EH (cell line): ENCODE measurements around the gene PKP2.
"Not testable (repeated sequence)": the region's sequence is repeated elsewhere in the genome, so short reads cannot be mapped to it uniquely, and the experiment has no call there.

Experiments used
- DNase-seq: peaks from one replicate; pipeline ENCODE4 v3.0.0-alpha.2; 2015; ENCODE audit warnings: low read depth

The PKP2 gene

DNA sequence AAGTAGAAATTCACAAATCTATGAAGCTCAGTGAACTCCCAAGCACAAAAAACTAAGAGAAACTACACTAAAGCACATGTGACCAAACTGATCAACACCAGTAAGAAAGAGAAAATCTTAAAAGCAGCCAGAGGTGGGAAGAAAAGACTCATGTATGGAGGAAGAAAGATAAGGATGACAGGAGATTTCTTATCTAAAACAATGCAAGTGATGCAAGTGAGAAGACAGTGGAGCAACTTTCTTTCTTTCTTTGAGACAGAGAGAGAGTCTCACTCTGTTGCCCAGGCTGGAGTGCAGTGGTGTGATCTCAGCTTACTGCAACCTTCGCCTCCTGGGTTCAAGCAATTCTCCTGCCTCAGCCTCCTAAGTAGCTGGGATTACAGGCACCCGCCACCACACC, 34.9 kb downstream of the PKP2 start:
- not testable (repeated sequence) for DNase-seq

DNA sequence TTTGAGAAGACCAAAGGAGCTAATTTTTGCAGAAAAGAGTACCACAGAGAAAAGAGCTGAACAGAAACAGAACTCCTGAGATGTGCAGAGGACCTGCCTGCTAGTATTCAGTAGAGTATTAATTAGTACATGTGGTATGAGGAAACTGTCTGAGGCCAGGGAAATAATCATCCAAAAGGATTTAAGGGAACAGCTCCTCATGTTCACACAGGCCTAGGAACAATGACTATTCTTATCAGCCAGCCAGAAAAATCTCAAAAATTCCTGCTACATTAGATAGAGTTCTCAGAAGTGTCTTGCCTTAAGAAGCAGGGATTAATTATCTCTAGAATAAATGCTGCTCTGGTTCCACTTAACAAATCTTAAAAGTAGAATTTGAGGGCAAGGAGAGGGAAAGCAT, 36.4 kb downstream of the PKP2 start:
- DNase-seq, result no peak

DNA sequence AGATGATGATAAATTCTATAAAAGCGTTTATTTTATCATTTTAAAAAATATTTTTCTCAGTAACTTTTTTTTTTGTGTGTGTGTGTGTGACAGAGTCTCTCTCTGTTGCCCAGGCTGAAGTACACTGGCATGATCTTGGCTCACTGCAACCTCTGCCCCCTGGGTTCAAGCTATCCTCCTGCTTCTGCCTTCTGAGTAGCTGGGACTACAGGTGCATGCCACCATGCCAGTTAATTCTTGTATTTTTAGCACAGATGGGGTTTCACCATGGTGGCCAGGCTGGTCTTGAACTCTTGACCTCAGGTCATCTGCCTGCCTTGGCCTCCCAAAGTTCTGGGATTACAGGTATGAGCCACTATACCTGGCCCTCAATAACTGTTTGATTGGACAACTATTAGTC, 37.2 kb downstream of the PKP2 start:
- no peak for DNase-seq

- DNase-seq, result no peak
These were observed 41.9 kb downstream of the PKP2 start for GRCh38 chr12:32854716-32855115.

DNA sequence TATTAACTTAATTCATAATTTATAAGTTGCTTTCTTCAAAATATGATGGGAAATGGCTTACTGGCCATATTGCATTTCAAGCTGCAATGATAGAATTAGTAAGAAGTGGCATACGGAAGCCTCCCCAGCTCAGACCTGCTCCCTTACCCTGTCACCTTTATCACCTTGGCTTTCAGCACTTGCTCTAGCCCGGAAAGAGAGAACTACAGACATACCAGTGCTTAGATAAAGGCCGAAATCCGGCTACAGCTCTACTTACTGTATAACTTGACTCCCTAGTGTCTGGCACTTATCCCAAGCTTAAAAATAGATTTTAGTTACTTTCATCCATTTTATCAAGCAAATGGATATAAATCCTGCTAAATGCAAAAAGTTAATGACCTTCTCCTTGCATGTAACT, 42.5 kb downstream of the PKP2 start:
- no peak for DNase-seq

DNA sequence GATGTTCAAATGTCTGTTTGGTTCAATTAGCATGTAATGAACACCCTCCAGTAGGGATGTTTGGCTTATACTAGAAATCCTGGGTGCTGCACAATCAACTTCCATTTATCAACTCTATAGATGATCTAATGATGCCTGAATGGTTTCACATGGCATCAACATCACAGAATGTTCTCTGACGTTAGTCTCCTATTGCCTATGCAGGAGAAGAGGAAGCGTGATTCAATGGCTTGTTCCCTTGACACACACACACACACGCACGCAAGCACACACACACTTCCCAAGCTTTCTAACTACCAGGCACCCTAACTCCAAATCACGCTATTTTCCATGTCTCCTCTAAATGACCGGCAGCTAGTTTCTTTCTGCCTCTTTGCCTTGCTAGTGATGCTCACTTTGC, 49.3 kb downstream of the PKP2 start:
- DNase-seq, result no peak

DNA sequence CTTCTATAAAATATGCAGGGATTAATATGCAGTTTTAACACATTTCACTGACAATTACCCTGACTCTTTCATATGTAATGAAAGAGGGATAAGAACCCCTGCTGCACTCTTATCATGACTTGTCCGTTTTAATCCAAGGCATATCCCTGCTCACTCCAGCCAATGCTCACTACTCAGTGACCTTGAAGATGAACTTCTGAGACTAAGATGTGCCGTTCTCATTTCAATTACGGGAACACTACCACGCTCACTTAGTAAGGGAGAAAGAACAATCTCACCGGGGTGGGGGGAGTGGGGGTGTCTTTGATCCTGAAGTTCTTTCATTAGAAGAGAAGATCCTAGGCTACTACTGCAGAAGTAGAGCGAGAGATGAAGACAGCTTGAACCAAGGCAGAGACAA, 50.5 kb downstream of the PKP2 start:
- DNase-seq, result no peak

DNA sequence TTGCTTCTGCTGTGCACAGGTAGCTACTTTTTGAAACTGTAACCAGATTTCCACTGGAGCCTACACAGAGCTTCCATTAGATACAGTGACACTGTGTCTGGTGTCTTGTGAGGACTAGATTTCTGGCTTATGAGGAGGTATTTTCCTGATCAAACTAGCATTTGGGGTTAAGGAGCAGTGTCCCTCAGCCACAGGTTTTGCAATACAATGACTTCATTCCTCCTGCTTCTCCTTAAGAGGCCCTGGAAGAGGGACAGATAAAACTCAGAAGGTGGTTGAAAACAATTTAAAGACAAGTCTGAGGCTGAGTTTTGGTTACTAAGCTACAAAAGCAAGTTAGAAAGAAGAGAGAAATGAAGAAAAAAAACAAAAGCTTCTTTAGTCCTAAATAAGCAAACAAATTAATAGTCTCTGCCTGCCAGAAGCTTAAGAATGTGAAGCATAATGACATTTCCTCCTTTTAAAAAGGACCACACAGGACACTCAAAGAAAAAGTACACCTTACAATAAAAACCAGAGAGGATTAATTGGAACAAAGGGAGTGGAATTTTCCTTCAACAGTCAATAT, 53.0 kb downstream of the PKP2 start:
- DNase-seq, result no peak

DNA sequence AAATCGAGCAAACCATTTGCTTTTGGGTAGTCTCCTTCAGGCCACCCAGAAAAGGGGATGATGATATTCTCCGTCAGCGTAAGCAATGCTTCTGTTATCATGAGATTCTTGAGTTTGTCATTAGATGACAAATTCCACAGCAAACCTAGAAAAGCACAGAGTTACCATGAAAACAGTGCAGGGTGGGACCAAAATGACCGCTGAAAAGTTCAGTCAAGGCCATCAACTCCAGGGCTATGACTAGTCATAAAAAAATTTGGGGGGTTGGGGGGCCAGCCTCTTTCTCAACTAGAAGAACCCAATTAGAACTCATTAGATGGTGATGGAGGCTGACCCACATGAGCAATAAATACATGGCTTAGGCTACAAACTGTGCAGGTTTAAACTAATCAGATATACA, 55.5 kb downstream of the PKP2 start:
- DNase-seq, result no peak

- DNase-seq, result no peak
These were observed 56.7 kb downstream of the PKP2 start for GRCh38 chr12:32839828-32840227.

- no peak for DNase-seq
These were observed 58.6 kb downstream of the PKP2 start for GRCh38 chr12:32837974-32838373.

DNA sequence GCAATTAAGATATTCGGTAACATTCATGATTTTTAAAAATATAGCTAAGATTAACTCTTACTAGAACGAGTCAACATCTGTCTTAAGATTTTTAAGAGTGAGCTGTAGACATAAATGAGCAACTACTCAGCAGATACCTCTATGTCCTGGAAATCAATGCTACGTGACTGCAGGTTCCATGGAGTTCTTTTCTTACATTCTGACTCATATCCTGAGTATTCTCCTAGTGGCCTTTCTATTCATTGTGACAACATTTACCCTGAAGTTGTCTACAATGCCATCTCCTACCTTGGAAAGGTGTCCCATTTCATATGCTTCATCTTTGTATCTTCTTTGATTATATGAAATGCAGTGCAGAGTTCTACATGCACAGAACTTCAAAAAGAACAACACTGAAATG, 59.9 kb downstream of the PKP2 start:
- no peak for DNase-seq

DNA sequence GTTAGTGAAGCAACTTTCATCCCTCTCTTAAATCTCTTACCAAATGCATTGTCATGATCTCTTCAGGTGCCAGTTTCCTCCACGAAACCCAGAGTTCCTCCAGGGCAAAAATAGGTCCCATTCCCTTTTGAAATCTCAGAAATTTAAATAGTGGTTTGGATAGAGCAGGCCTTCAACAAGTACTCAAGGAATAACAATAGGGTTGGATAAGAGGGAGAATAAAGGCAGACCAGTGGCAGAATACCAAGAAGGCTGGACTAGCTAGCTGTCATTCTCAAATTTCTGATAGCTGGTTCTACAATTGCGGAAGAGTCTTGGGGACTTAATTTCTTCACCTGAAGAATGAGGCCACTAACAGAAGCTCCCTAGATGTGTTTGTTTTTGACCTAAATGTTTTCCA, 62.5 kb downstream of the PKP2 start:
- DNase-seq, result no peak

DNA sequence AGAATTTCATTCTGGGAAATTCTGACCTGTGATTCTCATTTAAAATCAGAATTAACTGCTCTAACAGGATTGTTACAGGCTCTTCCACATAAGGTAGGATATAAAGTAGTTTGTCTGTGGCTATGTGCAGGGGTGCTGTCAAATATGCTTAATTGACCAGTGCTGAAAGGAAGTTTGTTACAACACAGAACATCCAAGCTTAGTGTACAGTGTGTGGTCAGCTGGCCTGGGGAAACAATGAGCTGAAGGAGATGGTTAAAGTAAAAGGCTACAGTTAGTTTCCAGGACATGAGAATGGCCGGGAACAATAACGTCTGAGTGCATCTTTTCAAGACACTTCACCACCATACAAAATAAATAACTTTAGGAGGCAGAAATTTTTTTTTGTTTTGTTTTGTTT, 68.0 kb downstream of the PKP2 start:
- DNase-seq, result no peak

GRCh38 chr12:32828120-32828519, 68.5 kb downstream of the PKP2 start:
- no peak for DNase-seq

DNA sequence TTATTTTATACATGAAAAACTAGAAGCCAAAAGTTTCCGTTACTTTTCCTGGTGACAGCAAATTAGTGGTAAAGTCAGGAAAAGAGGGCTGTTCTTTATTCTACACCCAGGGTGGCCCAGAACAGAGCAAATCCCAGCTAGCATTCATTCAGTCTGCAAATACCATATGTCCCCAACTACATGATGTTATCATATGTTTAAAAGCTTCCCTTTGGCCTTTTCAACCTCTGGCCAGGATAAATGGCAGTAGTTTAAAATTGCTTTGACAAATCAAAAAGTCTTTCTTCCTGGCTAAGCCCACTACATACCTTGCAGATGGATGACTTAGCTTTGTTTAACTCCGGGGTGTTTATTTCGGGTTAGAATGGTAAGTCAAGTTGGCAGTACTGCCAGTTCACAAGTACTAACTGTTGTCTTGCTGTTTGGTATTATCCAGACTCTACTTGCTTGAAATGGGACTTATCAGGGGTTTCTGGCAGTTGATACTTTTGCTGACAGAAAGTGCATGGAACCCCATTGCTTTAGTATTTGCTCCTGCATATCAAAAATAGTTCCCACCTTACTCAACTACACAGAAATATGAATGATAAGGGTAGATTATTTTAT, 69.7 kb downstream of the PKP2 start:
- no peak for DNase-seq

DNA sequence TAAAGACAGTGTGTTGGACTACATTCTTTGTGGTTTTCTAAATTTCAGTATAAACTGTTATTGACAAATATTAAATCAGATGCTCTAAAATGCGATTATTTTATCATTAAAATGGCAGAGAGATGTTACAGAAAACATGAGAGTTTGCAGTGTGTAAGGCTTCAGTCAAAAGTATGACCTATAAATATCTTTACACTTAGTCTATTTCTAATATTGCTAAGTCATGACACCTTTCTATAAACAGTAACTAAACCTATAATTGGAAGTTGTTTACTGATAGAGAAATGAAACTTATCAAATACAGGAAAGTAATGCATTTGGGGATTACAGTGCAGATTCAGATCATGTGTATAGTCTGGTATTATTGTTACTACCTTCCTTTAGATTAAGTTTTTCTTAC, 72.0 kb downstream of the PKP2 start:
- DNase-seq, result no peak

- DNase-seq, result no peak
These were observed 74.2 kb downstream of the PKP2 start for GRCh38 chr12:32822344-32822743.

- no peak for DNase-seq
These were observed 74.9 kb downstream of the PKP2 start for GRCh38 chr12:32821710-32822109.

DNA sequence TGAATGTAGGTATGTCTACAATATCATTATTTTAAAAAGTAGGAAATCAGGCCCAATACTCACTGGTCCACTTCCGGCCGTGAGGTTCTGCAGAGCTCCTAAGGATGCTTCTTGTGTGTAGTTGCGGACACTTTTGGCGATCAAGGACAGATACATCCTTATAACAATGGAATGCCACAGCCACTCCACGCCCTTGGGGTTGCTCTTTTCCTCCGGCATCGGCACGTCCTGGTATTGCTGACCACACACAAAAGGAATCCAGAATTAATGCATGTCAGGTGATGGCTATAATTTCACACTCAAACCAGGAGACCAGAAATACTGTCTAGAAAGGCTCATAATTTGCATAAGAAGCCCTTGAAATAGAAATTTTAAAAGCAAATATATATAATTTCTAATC, 75.3 kb downstream of the PKP2 start:
- no peak for DNase-seq

- no peak for DNase-seq
These were observed 76.1 kb downstream of the PKP2 start for GRCh38 chr12:32820376-32820931.

DNA sequence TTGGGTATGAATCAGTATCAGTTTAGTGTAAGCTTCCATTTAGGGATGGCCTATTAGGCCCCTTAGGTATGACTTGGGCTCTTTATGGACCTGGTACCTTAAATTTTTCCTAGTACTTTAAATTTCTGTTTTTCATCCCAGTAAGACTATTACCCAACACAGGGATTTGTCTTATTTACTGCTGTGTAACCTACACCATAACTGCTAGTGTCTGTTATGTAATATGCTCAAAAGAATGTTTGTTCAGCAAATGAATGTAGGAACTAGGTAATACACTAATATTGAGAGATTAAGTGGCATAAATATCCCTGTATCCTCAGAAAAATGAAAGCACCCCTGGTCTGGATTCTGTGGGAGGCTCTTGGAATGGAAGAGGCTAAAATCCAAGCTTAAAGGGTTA, 77.2 kb downstream of the PKP2 start:
- no peak for DNase-seq

GRCh38 chr12:32811686-32812392, 84.7 kb downstream of the PKP2 start:
- no peak for DNase-seq

DNA sequence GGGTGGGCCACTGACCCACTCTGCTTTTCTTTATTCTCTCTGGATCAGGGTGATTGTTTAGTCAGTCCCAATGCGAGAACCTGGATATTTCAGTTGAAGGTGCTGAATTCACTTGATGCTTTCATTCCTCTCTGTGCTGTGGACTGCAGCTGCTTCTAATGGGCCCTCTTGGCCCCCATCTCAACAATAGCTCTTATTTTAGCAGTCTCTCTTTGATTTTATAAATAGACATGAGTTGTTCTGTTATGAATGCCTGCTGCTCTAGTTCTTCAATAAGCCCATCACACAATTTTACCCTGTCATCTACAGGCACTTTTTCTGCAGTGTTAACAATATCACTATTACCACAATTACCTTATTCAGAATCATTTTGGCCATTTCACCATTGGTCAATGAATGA, 86.7 kb downstream of the PKP2 start:
- no peak for DNase-seq
